IMR-90 (cell line): Measurements from ENCODE around the gene RELCH. TPM values are rescaled to one million over a fixed set of nuclear protein-coding genes. Genes with fewer than 3 reads are reported as not detected.

Experiments used
- ATAC-seq: fragments of 200-7000 bp; cut with Tn5 transposase; 2 replicates; pipeline ENCODE4 v1.9.1; 2020; ENCODE audit warnings: low read depth, mild to moderate bottlenecking, moderate library complexity
- BruUV-seq: library from RNA; stranded (reverse); fragments of 400-500 nt; replicated peaks from 2 replicates; lab custom pipeline; 2021; lab: Mats Ljungman, UMichigan
- CTCF ChIA-PET: fragments of 300-600 bp; formaldehyde crosslinking; extraction: SDS; loops from one replicate; lab custom pipeline; 2021; ENCODE audit warnings: antibody characterized with exemption; lab: Yijun Ruan, JAX
- POLR2A ChIA-PET: fragments of 300-600 bp; sonication (Branson Sonifier 250); formaldehyde crosslinking; loops from one replicate; lab custom pipeline; 2022; ENCODE audit warnings: antibody characterized with exemption; ENCODE audit not compliant: unreplicated experiment; lab: Charles Lee
- DNase-seq: peaks from one replicate; pipeline ENCODE4 v3.0.0; 2013
- H2AFZ ChIP-seq: replicated peaks from 2 replicates; pipeline ENCODE3; 2013; ENCODE audit warnings: low read length, mild to moderate bottlenecking; ENCODE audit not compliant: poor library complexity
- H2AK5ac ChIP-seq: 2 replicates; pipeline ENCODE4 v1.6.1; 2013; ENCODE audit warnings: low read depth, low read length, inconsistent platforms
- H2AK9ac ChIP-seq: replicated peaks from 2 replicates; pipeline ENCODE3; 2013; ENCODE audit warnings: mild to moderate bottlenecking, low read depth, low read length, moderate library complexity; ENCODE audit not compliant: poor library complexity
- H2BK120ac ChIP-seq: 2 replicates; pipeline ENCODE4 v1.6.1; 2013; ENCODE audit warnings: low read depth, low read length, inconsistent platforms
- H2BK15ac ChIP-seq: 3 replicates; pipeline ENCODE4 v1.6.1; 2013; ENCODE audit warnings: low read depth, low read length, inconsistent platforms
- H2BK20ac ChIP-seq: 2 replicates; pipeline ENCODE4 v1.6.1; 2013; ENCODE audit warnings: low read depth, mild to moderate bottlenecking, inconsistent platforms, low read length, moderate library complexity
- H2BK5ac ChIP-seq: 2 replicates; pipeline ENCODE4 v1.6.1; 2013; ENCODE audit warnings: mild to moderate bottlenecking, low read depth, low read length, inconsistent platforms; ENCODE audit not compliant: poor library complexity, severe bottlenecking
- H3K14ac ChIP-seq: replicated peaks from 2 replicates; pipeline ENCODE4 v1.6.1; 2013; ENCODE audit warnings: low read depth, low read length, inconsistent platforms
- H3K18ac ChIP-seq: 2 replicates; pipeline ENCODE4 v1.6.1; 2013; ENCODE audit warnings: low read depth, low read length, control low read depth
- H3K23ac ChIP-seq: 2 replicates; pipeline ENCODE4 v1.6.1; 2013; ENCODE audit warnings: low read depth, low read length, inconsistent platforms
- H3K27ac ChIP-seq: 2 replicates; pipeline ENCODE4 v1.5.1; 2013; ENCODE audit warnings: mild to moderate bottlenecking, control low read depth, low read length; ENCODE audit not compliant: insufficient read depth
- H3K27me3 ChIP-seq: 2 replicates; pipeline ENCODE4 v1.6.1; 2013; ENCODE audit warnings: low read length; ENCODE audit not compliant: control insufficient read depth, insufficient read depth
- H3K36me3 ChIP-seq: 2 replicates; pipeline ENCODE4 v1.6.1; 2013; ENCODE audit warnings: low read length, mixed read lengths; ENCODE audit not compliant: control insufficient read depth, insufficient read depth
- H3K4ac ChIP-seq: 2 replicates; pipeline ENCODE4 v1.6.1; 2013; ENCODE audit warnings: low read depth, low read length, inconsistent platforms
- H3K4me1 ChIP-seq: 2 replicates; pipeline ENCODE4 v1.6.1; 2013; ENCODE audit warnings: low read length, mixed read lengths; ENCODE audit not compliant: control insufficient read depth, insufficient read depth
- H3K4me2 ChIP-seq: 2 replicates; pipeline ENCODE4 v1.6.1; 2013; ENCODE audit warnings: low read depth, mild to moderate bottlenecking, control low read depth, low read length, moderate library complexity
- H3K4me3 ChIP-seq: 2 replicates; pipeline ENCODE4 v1.5.1; 2013; ENCODE audit warnings: low read depth, mild to moderate bottlenecking, control low read depth, low read length, moderate library complexity; ENCODE audit not compliant: insufficient read depth
- H3K56ac ChIP-seq: 2 replicates; pipeline ENCODE4 v1.6.1; 2013; ENCODE audit warnings: low read length, inconsistent platforms; ENCODE audit not compliant: insufficient read depth; ENCODE audit errors: extremely low read depth
- H3K79me1 ChIP-seq, 2 experiments: 2 replicates each; pipeline ENCODE4 v1.6.1; 2013; ENCODE audit warnings: low read length in 2 of 2, inconsistent platforms in 1 of 2, low read depth in 1 of 2
- H3K9ac ChIP-seq: 2 replicates; pipeline ENCODE4 v1.6.1; 2013; ENCODE audit warnings: low read depth, low read length, control low read depth
- H3K9me1 ChIP-seq: 2 replicates; pipeline ENCODE4 v1.6.1; 2013; ENCODE audit warnings: low read length, inconsistent platforms; ENCODE audit not compliant: insufficient read depth
- H3K9me3 ChIP-seq: 2 replicates; pipeline ENCODE4 v1.6.1; 2013; ENCODE audit warnings: low read length; ENCODE audit not compliant: control insufficient read depth, insufficient read depth
- H4K20me1 ChIP-seq: 2 replicates; pipeline ENCODE4 v1.6.1; 2013; ENCODE audit warnings: low read length, inconsistent platforms; ENCODE audit not compliant: insufficient read depth
- H4K5ac ChIP-seq: 2 replicates; pipeline ENCODE4 v1.6.1; 2013; ENCODE audit warnings: mild to moderate bottlenecking, low read depth, low read length, control low read depth
- H4K8ac ChIP-seq, 2 experiments: 2 replicates each; pipeline ENCODE4 v1.6.1; 2013; ENCODE audit warnings: low read depth in 2 of 2, low read length in 2 of 2, control low read depth in 1 of 2, inconsistent platforms in 1 of 2
- H4K91ac ChIP-seq: 2 replicates; pipeline ENCODE4 v1.6.1; 2013; ENCODE audit warnings: low read depth, low read length, inconsistent platforms; ENCODE audit not compliant: insufficient read depth
- BHLHE40 ChIP-seq: fragments of 150-350 bp; IDR thresholded peaks from 2 replicates; pipeline ENCODE4 v1.6.1; 2016; ENCODE audit warnings: mild to moderate bottlenecking, low read depth, low read length
- CHD1 ChIP-seq: IDR thresholded peaks from 2 replicates; pipeline ENCODE4 v1.6.1; 2012; ENCODE audit warnings: low read depth, low read length, improper control_type of control experiment
- FOS ChIP-seq: fragments of 150-350 bp; IDR thresholded peaks from 2 replicates; pipeline ENCODE4 v1.6.1; 2016; ENCODE audit warnings: low read depth, low read length
- MAFK ChIP-seq: IDR thresholded peaks from 2 replicates; pipeline ENCODE4 v1.6.1; 2012; ENCODE audit warnings: low read depth, low read length, improper control_type of control experiment
- MAZ ChIP-seq: IDR thresholded peaks from 2 replicates; pipeline ENCODE4 v1.6.1; 2012; ENCODE audit warnings: low read depth, mild to moderate bottlenecking, low read length, improper control_type of control experiment, moderate library complexity, borderline replicate concordance
- MXI1 ChIP-seq: IDR thresholded peaks from 2 replicates; pipeline ENCODE4 v1.6.1; 2012; ENCODE audit warnings: low read depth, mild to moderate bottlenecking, low read length, moderate library complexity, borderline replicate concordance
- NFE2L2 ChIP-seq: fragments of 150-350 bp; IDR thresholded peaks from 2 replicates; pipeline ENCODE4 v1.6.1; 2016; ENCODE audit warnings: low read depth, mild to moderate bottlenecking, low read length
- POLR2A ChIP-seq: IDR thresholded peaks from 2 replicates; pipeline ENCODE4 v1.6.1; 2012; ENCODE audit warnings: mild to moderate bottlenecking, low read depth, low read length
- RAD21 ChIP-seq: IDR thresholded peaks from 2 replicates; pipeline ENCODE4 v1.6.1; 2012; ENCODE audit warnings: low read length, improper control_type of control experiment
- RCOR1 ChIP-seq: IDR thresholded peaks from 2 replicates; pipeline ENCODE4 v1.6.1; 2012; ENCODE audit warnings: mild to moderate bottlenecking, low read length, improper control_type of control experiment; ENCODE audit not compliant: insufficient replicate concordance
- RFX5 ChIP-seq: IDR thresholded peaks from 2 replicates; pipeline ENCODE4 v1.8.0; 2012; ENCODE audit warnings: low read depth, mild to moderate bottlenecking, low read length, moderate library complexity
- SMC3 ChIP-seq: fragments of 150-350 bp; IDR thresholded peaks from 2 replicates; pipeline ENCODE4 v1.6.1; 2016; ENCODE audit warnings: low read depth, mild to moderate bottlenecking, antibody characterized with exemption, low read length, moderate library complexity
- WGBS, 2 experiments: methylation state at CpG; one replicate each; pipeline versions ENCODE4 v1.1.5 to v1.1.7; 2013; ENCODE audit warnings: missing lambda C conversion rate in 2 of 2; ENCODE audit not compliant: insufficient read length in 1 of 2; ENCODE audit errors: extremely low coverage in 2 of 2; 5-methylcytosine and 5-hydroxymethylcytosine counted together
- dilution Hi-C: fragments of 300-500 bp; cut with HindIII; formaldehyde crosslinking; loops from one replicate; pipeline ENCODE4 v1.14.3; 2018; ENCODE audit warnings: low sequenced_read_pairs; ENCODE audit not compliant: unreplicated experiment
- in situ Hi-C: fragments of 300-500 bp; cut with MboI; formaldehyde crosslinking; loops from 3 replicates; pipeline ENCODE4 v1.14.3; 2019; ENCODE audit warnings: low sequenced_read_pairs, inconsistent platforms, mixed read lengths
- intact Hi-C: fragments of 100-400 bp; cut with micrococcal nuclease; formaldehyde crosslinking; loops from 2 replicates; pipeline ENCODE4 v1.10.0; 2022
- polyA plus RNA-seq, 3 experiments: library from polyadenylated mRNA; depleted of rRNA; stranded (reverse); fragments of >200 nt; gene quantifications; 2 replicates each; pipeline ENCODE4 v1.2.3, GENCODE V29; 2012; ENCODE audit warnings: low replicate concordance in 1 of 3
- total RNA-seq: library from RNA; depleted of rRNA; stranded (reverse); fragments of >200 nt; gene quantifications from 2 replicates; pipeline ENCODE4 v1.2.3, GENCODE V29; 2012
- TF ChIP-seq, protein P1 (sequence below): fragments of 150-350 bp; IDR thresholded peaks from 2 replicates; pipeline ENCODE4 v1.6.1; 2017; ENCODE audit warnings: mild to moderate bottlenecking, antibody characterized with exemption, low read length, low read depth
- TF ChIP-seq, protein P2 (sequence below): conservative IDR thresholded peaks from 2 replicates; pipeline ENCODE4 v1.5.1; 2012; ENCODE audit warnings: mild to moderate bottlenecking, low read depth, low read length, improper control_type of control experiment
- TF ChIP-seq, protein P3 (sequence below): fragments of 150-350 bp; IDR thresholded peaks from 2 replicates; pipeline ENCODE4 v1.6.1; 2016; ENCODE audit warnings: low read depth, mild to moderate bottlenecking, low read length, moderate library complexity, borderline replicate concordance

RELCH gene
- total and polyA plus RNA-seq, 2 of the 4 experiments (the other 2 are of a cell fraction) = 14.4 to 52.5 TPM

DNA sequence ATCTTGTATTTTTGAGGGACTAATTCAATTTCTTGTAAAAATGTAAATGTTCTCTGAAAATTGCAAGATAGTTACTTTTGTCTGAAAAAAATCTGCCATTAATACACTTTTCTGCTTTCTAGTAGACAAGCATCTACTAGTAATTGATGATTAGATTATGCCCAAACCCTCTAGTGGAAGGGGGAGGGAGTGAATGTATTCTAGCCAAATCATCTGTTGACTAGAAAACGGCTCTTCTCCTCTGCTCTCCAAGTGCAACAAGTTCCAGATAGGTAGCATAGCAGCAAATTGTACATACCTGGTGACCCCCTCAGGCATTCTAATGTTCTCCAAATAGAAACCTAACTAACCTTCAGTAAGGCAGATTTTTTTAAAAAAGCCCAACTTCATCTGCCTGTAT, 58.6 kb downstream of the RELCH start:
- Histone ChIP-seq H2BK15ac (no peak overlapping the region), H2BK120ac (no peak overlapping the region), H3K18ac (no peak overlapping the region), H3K4ac (no peak overlapping the region), H4K8ac (no peak overlapping the region), H3K4me2 (no peak overlapping the region), H2AK5ac (no peak overlapping the region), H3K27me3 (no peaks in the 10 kb centered on the region), H3K9me1 (peaks cover 3% of the 10 kb centered on the region; the same call in 1 of the 2 replicates), H3K56ac (no peak overlapping the region), H2AFZ (no peak overlapping the region), H4K5ac (no peak overlapping the region), H3K23ac (no peak overlapping the region), H3K79me1 (no peaks in the 10 kb centered on the region), H3K4me1 (no peaks in the 10 kb centered on the region), H2BK20ac (no peak overlapping the region), H3K4me3 (no peak overlapping the region), H2AK9ac (no peak overlapping the region), H4K91ac (no peak overlapping the region), H3K9ac (no peak overlapping the region), H3K14ac (no peak overlapping the region), H3K36me3 (peaks cover 4% of the 10 kb centered on the region; the same call in 1 of the 2 replicates), H3K9me3 (no peaks in the 10 kb centered on the region), H4K20me1 (no peaks in the 10 kb centered on the region), H2BK5ac (no peak overlapping the region), H3K27ac (no peak overlapping the region)
- dilution Hi-C loops = no loop called here
- in situ Hi-C loops = loop anchor here (5.0 kb wide), 1 partner anchor 58 kb away; the partner anchor contains the start of genes PIGN and RELCH
- TF ChIP-seq SMC3 = no peak
- no peak for TF ChIP-seq NFE2L2
- TF ChIP-seq CHD1 = no peak
- TF ChIP-seq BHLHE40 = no peak
- no peak for TF ChIP-seq RCOR1
- no peak for TF ChIP-seq MAFK
- no peak for TF ChIP-seq MAZ
- TF ChIP-seq, protein P1, sequence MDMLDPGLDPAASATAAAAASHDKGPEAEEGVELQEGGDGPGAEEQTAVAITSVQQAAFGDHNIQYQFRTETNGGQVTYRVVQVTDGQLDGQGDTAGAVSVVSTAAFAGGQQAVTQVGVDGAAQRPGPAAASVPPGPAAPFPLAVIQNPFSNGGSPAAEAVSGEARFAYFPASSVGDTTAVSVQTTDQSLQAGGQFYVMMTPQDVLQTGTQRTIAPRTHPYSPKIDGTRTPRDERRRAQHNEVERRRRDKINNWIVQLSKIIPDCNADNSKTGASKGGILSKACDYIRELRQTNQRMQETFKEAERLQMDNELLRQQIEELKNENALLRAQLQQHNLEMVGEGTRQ = no peak
- TF ChIP-seq POLR2A = no peak
- no peak for TF ChIP-seq RAD21
- no peak for TF ChIP-seq RFX5
- no peak for TF ChIP-seq FOS
- TF ChIP-seq, protein P2, sequence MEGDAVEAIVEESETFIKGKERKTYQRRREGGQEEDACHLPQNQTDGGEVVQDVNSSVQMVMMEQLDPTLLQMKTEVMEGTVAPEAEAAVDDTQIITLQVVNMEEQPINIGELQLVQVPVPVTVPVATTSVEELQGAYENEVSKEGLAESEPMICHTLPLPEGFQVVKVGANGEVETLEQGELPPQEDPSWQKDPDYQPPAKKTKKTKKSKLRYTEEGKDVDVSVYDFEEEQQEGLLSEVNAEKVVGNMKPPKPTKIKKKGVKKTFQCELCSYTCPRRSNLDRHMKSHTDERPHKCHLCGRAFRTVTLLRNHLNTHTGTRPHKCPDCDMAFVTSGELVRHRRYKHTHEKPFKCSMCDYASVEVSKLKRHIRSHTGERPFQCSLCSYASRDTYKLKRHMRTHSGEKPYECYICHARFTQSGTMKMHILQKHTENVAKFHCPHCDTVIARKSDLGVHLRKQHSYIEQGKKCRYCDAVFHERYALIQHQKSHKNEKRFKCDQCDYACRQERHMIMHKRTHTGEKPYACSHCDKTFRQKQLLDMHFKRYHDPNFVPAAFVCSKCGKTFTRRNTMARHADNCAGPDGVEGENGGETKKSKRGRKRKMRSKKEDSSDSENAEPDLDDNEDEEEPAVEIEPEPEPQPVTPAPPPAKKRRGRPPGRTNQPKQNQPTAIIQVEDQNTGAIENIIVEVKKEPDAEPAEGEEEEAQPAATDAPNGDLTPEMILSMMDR = no peak
- TF ChIP-seq MXI1 = no peak
- TF ChIP-seq, protein P3, sequence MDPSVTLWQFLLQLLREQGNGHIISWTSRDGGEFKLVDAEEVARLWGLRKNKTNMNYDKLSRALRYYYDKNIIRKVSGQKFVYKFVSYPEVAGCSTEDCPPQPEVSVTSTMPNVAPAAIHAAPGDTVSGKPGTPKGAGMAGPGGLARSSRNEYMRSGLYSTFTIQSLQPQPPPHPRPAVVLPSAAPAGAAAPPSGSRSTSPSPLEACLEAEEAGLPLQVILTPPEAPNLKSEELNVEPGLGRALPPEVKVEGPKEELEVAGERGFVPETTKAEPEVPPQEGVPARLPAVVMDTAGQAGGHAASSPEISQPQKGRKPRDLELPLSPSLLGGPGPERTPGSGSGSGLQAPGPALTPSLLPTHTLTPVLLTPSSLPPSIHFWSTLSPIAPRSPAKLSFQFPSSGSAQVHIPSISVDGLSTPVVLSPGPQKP = no peak
- WGBS, 2 experiments = no CpG with 5 or more reads among the region's 1 CpG
- BruUV-seq = no TSS peak
- ATAC-seq (no peak), DNase-seq (no peak)
- intact Hi-C loops = no loop called here
- CTCF ChIA-PET = interaction anchor here (1.0 kb wide), 1 partner anchor 33 kb away, joined by 3 read pairs; no protein-coding TSS in a partner anchor
- POLR2A ChIA-PET = no interaction called here
